AG10803 (cell line): ENCODE results near the gene CKAP2L.
"Not testable (repeated sequence)": the region's sequence is repeated elsewhere in the genome, so short reads cannot be mapped to it uniquely, and the experiment has no call there.

Experiments
- DNase-seq: peaks from one replicate; pipeline ENCODE4 v3.0.0; 2010; ENCODE audit warnings: low read depth
- H3K4me3 ChIP-seq: 2 replicates; pipeline ENCODE4 v1.5.1; 2011; ENCODE audit warnings: mild to moderate bottlenecking, low read length, control low read depth
- CTCF ChIP-seq: conservative IDR thresholded peaks from 2 replicates; pipeline ENCODE4 v1.5.1; 2011; ENCODE audit warnings: mild to moderate bottlenecking, low read length, control low read depth, inconsistent platforms

CKAP2L gene

GRCh38 chr2:112720785-112721184 is 43.6 kb downstream of the CKAP2L start, which contains the start of gene NT5DC4:
Gene NT5DC4, plus strand, starts transcription at chr2:112721020. Its CDS starts 60 bp downstream, at chr2:112721080.
- no peak for DNase-seq
- no peak for TF ChIP-seq CTCF

GRCh38 chr2:112718863-112719370 is 45.5 kb downstream of the CKAP2L start:
- DNase-seq = no peak
- no peak overlapping the region for H3K4me3 ChIP-seq
- no peak for TF ChIP-seq CTCF

More at GRCh38 chr2:112720785-112721184, 43.6 kb downstream of the CKAP2L start, which contains the start of gene NT5DC4:
- H3K4me3 ChIP-seq = no peak within 1 kb of the TSS

GRCh38 chr2:112716826-112717352 is 47.5 kb downstream of the CKAP2L start:
- DNase-seq, H3K4me3 ChIP-seq: not testable (repeated sequence)

GRCh38 chr2:112716094-112716493 is 48.3 kb downstream of the CKAP2L start:
- H3K4me3 ChIP-seq, DNase-seq: not testable (repeated sequence)

GRCh38 chr2:112714836-112715631 is 49.4 kb downstream of the CKAP2L start:
- no peak for TF ChIP-seq CTCF
- no peak overlapping the region for H3K4me3 ChIP-seq
- DNase-seq = no peak

- TF ChIP-seq CTCF = no peak
- no peak for DNase-seq
Observed at GRCh38 chr2:112714331-112714730, 50.1 kb downstream of the CKAP2L start.

GRCh38 chr2:112713926-112714325 is 50.5 kb downstream of the CKAP2L start:
- no peak for TF ChIP-seq CTCF
- DNase-seq = no peak
- no peak overlapping the region for H3K4me3 ChIP-seq

More at GRCh38 chr2:112714331-112714730, 50.1 kb downstream of the CKAP2L start:
- no peak overlapping the region for H3K4me3 ChIP-seq

GRCh38 chr2:112713585-112713925 is 50.9 kb downstream of the CKAP2L start:
- no peak for DNase-seq
- TF ChIP-seq CTCF = no peak
- no peak overlapping the region for H3K4me3 ChIP-seq
